Kidney epithelial cell (primary cell): ENCODE measurements around the gene ZNF511. TPM values are rescaled to one million over a fixed set of nuclear protein-coding genes. Genes with fewer than 3 reads are reported as not detected.

Source experiments
- DNase-seq: peaks from one replicate; pipeline ENCODE4 v3.0.0-alpha.2; 2010; ENCODE audit warnings: low read depth
- H3K27me3 ChIP-seq: 2 replicates; pipeline ENCODE4 v1.6.0; 2011; ENCODE audit warnings: low read length; ENCODE audit not compliant: control insufficient read depth, insufficient read depth
- H3K36me3 ChIP-seq: 2 replicates; pipeline ENCODE4 v1.5.1; 2011; ENCODE audit warnings: low read length; ENCODE audit not compliant: control insufficient read depth, insufficient read depth
- H3K4me3 ChIP-seq: 2 replicates; pipeline ENCODE4 v1.5.1; 2011; ENCODE audit warnings: low read depth, mild to moderate bottlenecking, control low read depth, low read length
- total RNA-seq: library from RNA; depleted of rRNA; stranded (reverse); fragments of >200 nt; gene quantifications from 2 replicates; pipeline ENCODE4 v1.2.3, GENCODE V29; 2015
- TF ChIP-seq, protein P1 (sequence below): IDR thresholded peaks from 2 replicates; pipeline ENCODE4 v1.5.1; 2011; ENCODE audit warnings: mild to moderate bottlenecking, moderate library complexity, low read length, control low read depth, inconsistent platforms; ENCODE audit not compliant: insufficient read depth, poor library complexity, severe bottlenecking

ZNF511 gene
- total RNA-seq, 1 donor from 2014 or later, result 20.3 TPM

DNA sequence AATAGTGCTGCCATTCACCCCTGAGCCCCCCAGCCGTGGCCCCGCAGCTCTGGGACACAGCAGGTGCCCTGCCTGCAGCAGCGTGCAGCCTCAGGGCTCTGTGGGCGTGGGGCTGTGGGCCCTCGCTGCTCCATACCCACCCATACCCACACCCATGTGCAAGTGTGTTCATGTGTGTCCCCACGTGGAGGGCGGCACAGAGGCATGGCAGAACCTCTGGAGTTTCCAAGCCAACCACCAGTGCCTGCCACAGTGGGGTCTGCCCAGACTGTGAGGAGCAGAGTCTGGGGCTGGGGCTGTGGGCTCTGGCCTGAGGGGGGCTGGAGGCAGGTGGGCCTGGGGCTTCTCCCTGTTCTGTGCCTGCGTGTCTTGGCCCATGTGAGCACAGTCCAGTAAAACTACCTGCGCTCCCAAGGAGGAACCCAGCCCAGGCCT, 40.9 kb downstream of the ZNF511 start:
- TF ChIP-seq, protein P1, sequence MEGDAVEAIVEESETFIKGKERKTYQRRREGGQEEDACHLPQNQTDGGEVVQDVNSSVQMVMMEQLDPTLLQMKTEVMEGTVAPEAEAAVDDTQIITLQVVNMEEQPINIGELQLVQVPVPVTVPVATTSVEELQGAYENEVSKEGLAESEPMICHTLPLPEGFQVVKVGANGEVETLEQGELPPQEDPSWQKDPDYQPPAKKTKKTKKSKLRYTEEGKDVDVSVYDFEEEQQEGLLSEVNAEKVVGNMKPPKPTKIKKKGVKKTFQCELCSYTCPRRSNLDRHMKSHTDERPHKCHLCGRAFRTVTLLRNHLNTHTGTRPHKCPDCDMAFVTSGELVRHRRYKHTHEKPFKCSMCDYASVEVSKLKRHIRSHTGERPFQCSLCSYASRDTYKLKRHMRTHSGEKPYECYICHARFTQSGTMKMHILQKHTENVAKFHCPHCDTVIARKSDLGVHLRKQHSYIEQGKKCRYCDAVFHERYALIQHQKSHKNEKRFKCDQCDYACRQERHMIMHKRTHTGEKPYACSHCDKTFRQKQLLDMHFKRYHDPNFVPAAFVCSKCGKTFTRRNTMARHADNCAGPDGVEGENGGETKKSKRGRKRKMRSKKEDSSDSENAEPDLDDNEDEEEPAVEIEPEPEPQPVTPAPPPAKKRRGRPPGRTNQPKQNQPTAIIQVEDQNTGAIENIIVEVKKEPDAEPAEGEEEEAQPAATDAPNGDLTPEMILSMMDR, result no peak
- no peaks in the 10 kb centered on the region for H3K36me3 ChIP-seq
- no peak overlapping the region for H3K4me3 ChIP-seq
- H3K27me3 ChIP-seq, result peaks cover 20% of the 10 kb centered on the region
- DNase-seq, result no peak

DNA sequence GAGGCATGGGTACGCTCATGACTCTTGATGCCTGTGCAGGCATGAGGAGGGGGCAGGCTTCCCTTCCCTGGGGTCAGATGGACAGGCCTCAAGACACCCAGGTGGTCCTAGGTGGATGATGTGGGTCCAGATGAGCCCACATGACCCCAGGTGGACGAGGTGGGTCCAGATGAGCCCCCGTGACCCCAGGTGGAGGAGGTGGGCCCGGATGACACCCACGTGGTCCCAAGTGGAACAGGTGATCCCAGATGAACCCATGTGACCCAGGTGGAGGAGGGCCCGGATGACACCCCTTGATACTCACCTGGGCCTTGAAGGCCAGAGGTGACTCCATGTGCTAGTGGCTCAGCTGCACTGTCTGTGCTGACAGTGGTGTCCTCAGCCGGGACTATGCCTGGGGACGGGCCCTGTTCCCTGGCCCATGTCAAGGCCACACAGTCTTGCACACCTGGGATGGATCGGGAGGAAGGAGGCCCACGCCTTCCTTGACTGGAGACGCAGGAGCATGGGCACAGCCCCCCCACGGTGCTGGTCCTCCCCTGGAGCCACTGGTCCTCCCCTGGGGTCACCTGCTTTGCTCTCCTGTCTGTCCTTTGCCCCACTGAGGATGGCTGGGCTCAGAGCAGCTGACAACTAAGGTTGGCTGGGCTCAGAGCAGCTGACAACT, 41.7 kb downstream of the ZNF511 start:
- Histone ChIP-seq H3K27me3 (peaks cover 20% of the 10 kb centered on the region), H3K4me3 (no peak overlapping the region), H3K36me3 (no peaks in the 10 kb centered on the region)
- TF ChIP-seq, protein P1, result no peak
- DNase-seq, result no peak

DNA sequence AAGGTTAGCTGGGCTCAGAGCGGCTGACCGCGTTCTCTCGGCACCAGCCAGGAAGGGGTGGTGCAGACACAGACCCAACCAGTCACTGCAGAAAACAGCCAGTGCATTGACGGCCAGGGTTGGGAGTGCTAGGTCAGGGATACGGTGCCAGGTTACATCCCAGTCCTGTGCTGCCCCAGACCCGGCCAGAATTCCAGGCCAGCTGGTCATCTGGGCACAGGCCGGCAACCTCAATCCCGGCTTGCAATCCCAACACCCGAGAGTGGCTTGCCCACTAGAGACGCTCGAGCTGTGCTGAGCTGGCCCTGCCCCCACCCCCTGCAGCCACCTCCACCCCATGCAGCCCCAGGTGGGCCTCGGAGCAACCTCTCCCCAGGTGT, 42.2 kb downstream of the ZNF511 start:
- Histone ChIP-seq H3K4me3 (no peak overlapping the region), H3K36me3 (no peaks in the 10 kb centered on the region), H3K27me3 (peaks cover 20% of the 10 kb centered on the region)
- no peak for DNase-seq
- TF ChIP-seq, protein P1, result no peak

DNA sequence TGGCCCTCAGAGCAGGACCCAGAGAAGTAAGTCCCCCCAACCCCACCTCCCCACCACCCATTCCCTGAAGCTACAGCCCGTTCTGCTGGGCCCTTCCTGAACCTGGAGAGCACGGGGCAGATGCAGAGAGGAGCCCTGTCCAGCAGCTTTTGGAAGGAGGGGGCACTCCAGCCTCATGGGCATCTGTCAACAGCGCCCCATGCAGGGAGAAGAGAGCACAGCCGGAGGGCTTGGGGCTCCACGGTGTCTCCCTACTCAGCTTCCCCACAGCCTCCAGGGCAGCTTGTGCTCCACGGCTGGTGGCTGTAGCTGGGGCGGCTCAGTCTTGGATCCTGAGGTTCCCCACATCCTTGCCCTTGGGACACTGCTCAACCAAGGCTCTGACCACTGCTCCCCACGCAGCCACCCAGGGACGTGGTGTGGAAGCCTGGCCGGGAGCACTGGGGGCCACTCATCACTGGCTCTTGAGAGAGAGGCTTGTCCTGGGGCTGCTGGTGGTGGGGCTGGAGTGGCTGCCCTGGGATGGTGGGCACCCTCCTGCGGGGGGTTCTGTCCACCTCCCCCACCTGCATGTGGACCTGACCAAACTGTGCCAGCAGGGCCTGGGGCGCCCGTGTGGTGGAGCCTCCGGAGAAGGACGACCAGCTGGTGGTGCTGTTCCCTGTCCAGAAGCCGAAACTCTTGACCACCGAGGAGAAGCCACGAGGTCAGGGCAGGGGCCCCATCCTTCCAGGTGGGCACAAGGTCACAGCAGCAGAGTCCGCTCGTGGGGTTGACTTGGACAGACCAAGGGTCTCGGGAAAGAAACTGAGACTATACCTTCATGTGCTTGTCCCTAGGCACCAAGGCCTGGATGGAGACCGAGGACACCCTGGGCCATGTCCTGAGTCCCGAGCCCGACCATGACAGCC, 42.9 kb downstream of the ZNF511 start:
- H3K4me3 ChIP-seq, result no peak overlapping the region
- peaks cover 18% of the 10 kb centered on the region for H3K27me3 ChIP-seq
- no peaks in the 10 kb centered on the region for H3K36me3 ChIP-seq
- TF ChIP-seq, protein P1, result no peak
- DNase-seq, result no peak

DNA sequence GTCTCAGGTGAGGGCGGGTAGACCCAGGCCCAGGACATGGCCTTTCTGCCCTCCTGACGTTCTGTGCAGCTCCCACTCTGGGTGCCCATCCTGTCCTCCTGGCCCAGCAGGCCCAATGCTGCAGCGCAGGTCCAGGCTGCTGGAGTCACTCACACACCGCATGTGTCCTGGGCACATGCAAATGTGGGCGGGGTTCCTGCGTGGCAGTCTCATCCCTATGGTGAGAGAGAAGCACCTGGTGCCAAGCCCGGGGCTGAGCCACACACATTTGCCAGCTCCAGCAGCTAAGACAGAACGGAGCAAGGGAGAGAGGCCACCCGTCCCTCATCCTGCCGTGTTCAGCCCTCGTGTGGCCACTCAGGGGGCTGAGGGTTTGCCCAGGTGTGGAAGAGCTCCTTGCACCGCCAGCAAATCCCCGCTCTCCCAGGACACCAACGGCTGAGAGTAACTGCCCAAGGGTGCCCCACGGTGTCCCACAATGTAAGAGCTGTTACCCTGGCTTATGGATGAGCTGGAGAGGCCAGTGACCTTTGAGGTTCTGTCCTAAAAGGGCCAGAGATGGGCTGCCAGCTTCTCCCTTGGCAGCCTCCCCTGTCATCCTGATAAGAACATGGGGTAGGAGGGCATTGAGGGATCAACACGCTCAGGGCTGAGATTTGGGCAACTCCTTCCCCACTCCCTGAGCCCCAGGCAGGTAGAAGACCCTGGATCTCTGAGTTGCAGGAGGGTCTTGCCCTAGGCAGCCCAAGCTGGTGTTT, 44.7 kb downstream of the ZNF511 start:
- H3K36me3 ChIP-seq, result no peaks in the 10 kb centered on the region
- no peak for DNase-seq
- TF ChIP-seq, protein P1, result no peak

More for the DNA sequence above, 44.7 kb downstream of the ZNF511 start:
- Histone ChIP-seq H3K4me3 (no peak overlapping the region), H3K27me3 (peaks cover 6% of the 10 kb centered on the region)
